ENCODE measurements around the gene MUC5AC. TPM values are rescaled to one million over a fixed set of nuclear protein-coding genes. Genes with fewer than 3 reads are reported as not detected.

Gene MUC5AC
- total and polyA plus RNA-seq, 4 donors: not detected

DNA sequence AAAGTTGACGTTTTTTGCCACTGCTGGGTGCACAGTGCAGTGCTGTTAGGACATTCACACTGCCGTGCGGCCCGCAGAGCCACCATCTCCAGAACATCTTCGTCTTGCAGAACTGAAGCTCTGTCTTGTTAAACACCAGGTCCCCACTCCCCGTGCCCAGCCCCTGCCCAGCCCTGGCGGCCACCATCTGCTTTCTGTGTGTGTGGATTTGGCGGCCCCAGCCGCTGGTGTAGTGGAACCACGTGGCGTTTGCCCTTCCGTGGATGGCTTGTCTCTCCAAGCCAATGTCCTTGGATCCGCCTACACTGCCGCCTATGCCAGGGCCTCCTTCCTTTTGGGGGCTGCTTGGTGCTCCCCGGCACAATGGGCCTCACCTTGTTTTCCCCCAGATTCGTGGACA is 8.2 kb upstream of the MUC5AC start:
- Histone ChIP-seq H3K4me1 (ENCODE audit: control insufficient read depth in 4 of 4, insufficient read depth in 4 of 4, low read length in 3 of 4) (peaks cover 0 to 8% (median 1%) of the 10 kb centered on the region in 4 donors), H3K36me3 (ENCODE audit: control insufficient read depth in 4 of 4, insufficient read depth in 3 of 4, low read depth in 1 of 4, low read length in 3 of 4) (no peaks in the 10 kb centered on the region), H3K27ac (ENCODE audit: low read depth in 1 of 2, low read length in 2 of 2) (no peak overlapping the region), H3K9me3 (ENCODE audit: control insufficient read depth in 4 of 4, low read length in 3 of 4) (no peaks in the 10 kb centered on the region), H3K9ac (ENCODE audit: low read depth in 1 of 2, low read length in 2 of 2) (no peak overlapping the region), H3K4me3 (ENCODE audit: low read depth in 1 of 3, low read length in 3 of 3) (no peak overlapping the region), H3K27me3 (ENCODE audit: control insufficient read depth in 4 of 4, insufficient read depth in 4 of 4, low read length in 3 of 4) (no peaks in the 10 kb centered on the region)
- no peak for DNase-seq (ENCODE audit: low spot score)
- WGBS: 88% methylated on average over 16 of the region's 16 CpGs
- TF ChIP-seq GABPA (IDR thresholded peaks at IDR 0.05 in 1 of 2, conservative IDR thresholded peaks at IDR 0.05 in 1 of 2) (no peak), NR2F2 (IDR thresholded peaks at IDR 0.05) (no peak), HNF4A (conservative IDR thresholded peaks at IDR 0.05) (no peak), EGR1 (IDR thresholded peaks at IDR 0.05; ENCODE audit: low read depth in 2 of 2) (no peak), HNF4G (IDR thresholded peaks at IDR 0.05) (no peak)
- TF ChIP-seq, protein P1, sequence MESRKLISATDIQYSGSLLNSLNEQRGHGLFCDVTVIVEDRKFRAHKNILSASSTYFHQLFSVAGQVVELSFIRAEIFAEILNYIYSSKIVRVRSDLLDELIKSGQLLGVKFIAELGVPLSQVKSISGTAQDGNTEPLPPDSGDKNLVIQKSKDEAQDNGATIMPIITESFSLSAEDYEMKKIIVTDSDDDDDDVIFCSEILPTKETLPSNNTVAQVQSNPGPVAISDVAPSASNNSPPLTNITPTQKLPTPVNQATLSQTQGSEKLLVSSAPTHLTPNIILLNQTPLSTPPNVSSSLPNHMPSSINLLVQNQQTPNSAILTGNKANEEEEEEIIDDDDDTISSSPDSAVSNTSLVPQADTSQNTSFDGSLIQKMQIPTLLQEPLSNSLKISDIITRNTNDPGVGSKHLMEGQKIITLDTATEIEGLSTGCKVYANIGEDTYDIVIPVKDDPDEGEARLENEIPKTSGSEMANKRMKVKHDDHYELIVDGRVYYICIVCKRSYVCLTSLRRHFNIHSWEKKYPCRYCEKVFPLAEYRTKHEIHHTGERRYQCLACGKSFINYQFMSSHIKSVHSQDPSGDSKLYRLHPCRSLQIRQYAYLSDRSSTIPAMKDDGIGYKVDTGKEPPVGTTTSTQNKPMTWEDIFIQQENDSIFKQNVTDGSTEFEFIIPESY (IDR thresholded peaks at IDR 0.05): no peak
- TF ChIP-seq, protein P2, sequence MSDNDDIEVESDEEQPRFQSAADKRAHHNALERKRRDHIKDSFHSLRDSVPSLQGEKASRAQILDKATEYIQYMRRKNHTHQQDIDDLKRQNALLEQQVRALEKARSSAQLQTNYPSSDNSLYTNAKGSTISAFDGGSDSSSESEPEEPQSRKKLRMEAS (IDR thresholded peaks at IDR 0.05): no peak
- TF ChIP-seq, protein P3, sequence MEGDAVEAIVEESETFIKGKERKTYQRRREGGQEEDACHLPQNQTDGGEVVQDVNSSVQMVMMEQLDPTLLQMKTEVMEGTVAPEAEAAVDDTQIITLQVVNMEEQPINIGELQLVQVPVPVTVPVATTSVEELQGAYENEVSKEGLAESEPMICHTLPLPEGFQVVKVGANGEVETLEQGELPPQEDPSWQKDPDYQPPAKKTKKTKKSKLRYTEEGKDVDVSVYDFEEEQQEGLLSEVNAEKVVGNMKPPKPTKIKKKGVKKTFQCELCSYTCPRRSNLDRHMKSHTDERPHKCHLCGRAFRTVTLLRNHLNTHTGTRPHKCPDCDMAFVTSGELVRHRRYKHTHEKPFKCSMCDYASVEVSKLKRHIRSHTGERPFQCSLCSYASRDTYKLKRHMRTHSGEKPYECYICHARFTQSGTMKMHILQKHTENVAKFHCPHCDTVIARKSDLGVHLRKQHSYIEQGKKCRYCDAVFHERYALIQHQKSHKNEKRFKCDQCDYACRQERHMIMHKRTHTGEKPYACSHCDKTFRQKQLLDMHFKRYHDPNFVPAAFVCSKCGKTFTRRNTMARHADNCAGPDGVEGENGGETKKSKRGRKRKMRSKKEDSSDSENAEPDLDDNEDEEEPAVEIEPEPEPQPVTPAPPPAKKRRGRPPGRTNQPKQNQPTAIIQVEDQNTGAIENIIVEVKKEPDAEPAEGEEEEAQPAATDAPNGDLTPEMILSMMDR (IDR thresholded peaks at IDR 0.05; ENCODE audit: low read depth, low read length, missing input control): no peak
- TF ChIP-seq, protein P4, sequence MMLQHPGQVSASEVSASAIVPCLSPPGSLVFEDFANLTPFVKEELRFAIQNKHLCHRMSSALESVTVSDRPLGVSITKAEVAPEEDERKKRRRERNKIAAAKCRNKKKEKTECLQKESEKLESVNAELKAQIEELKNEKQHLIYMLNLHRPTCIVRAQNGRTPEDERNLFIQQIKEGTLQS (IDR thresholded peaks at IDR 0.05): no peak
- TF ChIP-seq, protein P5, sequence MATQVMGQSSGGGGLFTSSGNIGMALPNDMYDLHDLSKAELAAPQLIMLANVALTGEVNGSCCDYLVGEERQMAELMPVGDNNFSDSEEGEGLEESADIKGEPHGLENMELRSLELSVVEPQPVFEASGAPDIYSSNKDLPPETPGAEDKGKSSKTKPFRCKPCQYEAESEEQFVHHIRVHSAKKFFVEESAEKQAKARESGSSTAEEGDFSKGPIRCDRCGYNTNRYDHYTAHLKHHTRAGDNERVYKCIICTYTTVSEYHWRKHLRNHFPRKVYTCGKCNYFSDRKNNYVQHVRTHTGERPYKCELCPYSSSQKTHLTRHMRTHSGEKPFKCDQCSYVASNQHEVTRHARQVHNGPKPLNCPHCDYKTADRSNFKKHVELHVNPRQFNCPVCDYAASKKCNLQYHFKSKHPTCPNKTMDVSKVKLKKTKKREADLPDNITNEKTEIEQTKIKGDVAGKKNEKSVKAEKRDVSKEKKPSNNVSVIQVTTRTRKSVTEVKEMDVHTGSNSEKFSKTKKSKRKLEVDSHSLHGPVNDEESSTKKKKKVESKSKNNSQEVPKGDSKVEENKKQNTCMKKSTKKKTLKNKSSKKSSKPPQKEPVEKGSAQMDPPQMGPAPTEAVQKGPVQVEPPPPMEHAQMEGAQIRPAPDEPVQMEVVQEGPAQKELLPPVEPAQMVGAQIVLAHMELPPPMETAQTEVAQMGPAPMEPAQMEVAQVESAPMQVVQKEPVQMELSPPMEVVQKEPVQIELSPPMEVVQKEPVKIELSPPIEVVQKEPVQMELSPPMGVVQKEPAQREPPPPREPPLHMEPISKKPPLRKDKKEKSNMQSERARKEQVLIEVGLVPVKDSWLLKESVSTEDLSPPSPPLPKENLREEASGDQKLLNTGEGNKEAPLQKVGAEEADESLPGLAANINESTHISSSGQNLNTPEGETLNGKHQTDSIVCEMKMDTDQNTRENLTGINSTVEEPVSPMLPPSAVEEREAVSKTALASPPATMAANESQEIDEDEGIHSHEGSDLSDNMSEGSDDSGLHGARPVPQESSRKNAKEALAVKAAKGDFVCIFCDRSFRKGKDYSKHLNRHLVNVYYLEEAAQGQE (IDR thresholded peaks at IDR 0.05): no peak

DNA sequence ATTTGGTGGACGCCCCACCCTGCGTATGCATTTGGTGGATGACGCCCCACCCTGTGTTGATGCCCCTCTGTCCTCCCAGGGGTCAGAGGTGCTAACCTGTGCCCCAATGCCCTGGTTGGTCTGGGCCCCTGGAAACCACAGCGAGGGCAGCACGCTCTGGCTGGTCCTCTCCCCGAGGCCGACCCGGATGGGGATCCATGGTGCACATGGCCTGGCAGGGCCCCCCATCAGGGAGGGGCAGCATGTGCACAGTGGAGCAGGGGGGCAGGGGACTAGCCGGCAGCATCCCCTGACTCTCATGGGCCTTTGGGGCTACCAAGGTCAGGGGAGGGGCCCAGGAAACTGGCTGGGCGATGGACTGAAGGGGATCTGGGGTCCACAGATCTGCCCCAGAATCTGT is 7.6 kb upstream of the MUC5AC start:
- no peak overlapping the region for H3K4me3 ChIP-seq (ENCODE audit: low read depth in 1 of 3, low read length in 3 of 3)
- WGBS: 89% methylated on average over 10 of the region's 10 CpGs
- H3K27ac ChIP-seq (ENCODE audit: low read depth in 1 of 2, low read length in 2 of 2): no peak overlapping the region
- no peaks in the 10 kb centered on the region for H3K27me3 ChIP-seq (ENCODE audit: control insufficient read depth in 4 of 4, insufficient read depth in 4 of 4, low read length in 3 of 4)
- H3K9me3 ChIP-seq (ENCODE audit: control insufficient read depth in 4 of 4, low read length in 3 of 4): no peaks in the 10 kb centered on the region
- H3K4me1 ChIP-seq (ENCODE audit: control insufficient read depth in 4 of 4, insufficient read depth in 4 of 4, low read length in 3 of 4): peaks cover 0 to 8% (median 1%) of the 10 kb centered on the region in 4 donors
- DNase-seq (ENCODE audit: low spot score): no peak
- H3K9ac ChIP-seq (ENCODE audit: low read depth in 1 of 2, low read length in 2 of 2): no peak overlapping the region
- H3K36me3 ChIP-seq (ENCODE audit: control insufficient read depth in 4 of 4, insufficient read depth in 3 of 4, low read depth in 1 of 4, low read length in 3 of 4): no peaks in the 10 kb centered on the region
- TF ChIP-seq FOXA2 (IDR thresholded peaks at IDR 0.05): no peak
- TF ChIP-seq, protein P2 (IDR thresholded peaks at IDR 0.05): no peak
- TF ChIP-seq NR2F2 (IDR thresholded peaks at IDR 0.05): no peak
- TF ChIP-seq, protein P5 (IDR thresholded peaks at IDR 0.05): no peak
- TF ChIP-seq, protein P3 (IDR thresholded peaks at IDR 0.05; ENCODE audit: low read depth, low read length, missing input control): no peak
- TF ChIP-seq EGR1 (IDR thresholded peaks at IDR 0.05; ENCODE audit: low read depth in 2 of 2): no peak
- TF ChIP-seq RAD21 (IDR thresholded peaks at IDR 0.05): no peak
- TF ChIP-seq, protein P1 (IDR thresholded peaks at IDR 0.05): no peak
- TF ChIP-seq YY1 (IDR thresholded peaks at IDR 0.05): no peak
- TF ChIP-seq RXRA (IDR thresholded peaks at IDR 0.05): no peak
